HFF-Myc (cell line): ENCODE measurements around the gene GABRB2.
A peak's percentile ranks its signal among the peaks of the same experiment; 100 is the strongest.
"Not testable (repeated sequence)": the region's sequence is repeated elsewhere in the genome, so short reads cannot be mapped to it uniquely, and the experiment has no call there.

Experiments
- DNase-seq: peaks from one replicate; pipeline ENCODE4 v3.0.0-alpha.2; 2011; ENCODE audit warnings: low read depth; ENCODE audit errors: extremely low read depth
- H3K4me3 ChIP-seq: replicated peaks from 2 replicates; pipeline ENCODE4 v1.5.1; 2011; ENCODE audit warnings: low read depth, mild to moderate bottlenecking, control low read depth, low read length
- CTCF ChIP-seq: IDR thresholded peaks from 2 replicates; pipeline ENCODE4 v1.5.1; 2012; ENCODE audit warnings: mild to moderate bottlenecking, low read depth, low read length, control low read depth; ENCODE audit errors: missing control alignments

GABRB2 gene

GRCh38 chr5:161544350-161544765 lies 2.2 kb downstream of the GABRB2 start:
- DNase-seq, result no peak
- H3K4me3 ChIP-seq, result no peak overlapping the region
- TF ChIP-seq CTCF, result peak; percentile 81

GRCh38 chr5:161539016-161539415 lies 7.5 kb downstream of the GABRB2 start:
- no peak for TF ChIP-seq CTCF
- no peak for DNase-seq

GRCh38 chr5:161535762-161536161 lies 10.8 kb downstream of the GABRB2 start:
- no peak for TF ChIP-seq CTCF
- DNase-seq, result no peak

More at GRCh38 chr5:161539016-161539415, 7.5 kb downstream of the GABRB2 start:
- no peak overlapping the region for H3K4me3 ChIP-seq

GRCh38 chr5:161530700-161531099 lies 15.8 kb downstream of the GABRB2 start:
- no peak for DNase-seq
- no peak overlapping the region for H3K4me3 ChIP-seq
- no peak for TF ChIP-seq CTCF

More at GRCh38 chr5:161535762-161536161, 10.8 kb downstream of the GABRB2 start:
- H3K4me3 ChIP-seq, result no peak overlapping the region

GRCh38 chr5:161513942-161514341 lies 32.6 kb downstream of the GABRB2 start:
- no peak overlapping the region for H3K4me3 ChIP-seq
- no peak for DNase-seq
- TF ChIP-seq CTCF, result no peak

GRCh38 chr5:161507591-161507990 lies 38.9 kb downstream of the GABRB2 start:
- no peak for TF ChIP-seq CTCF
- no peak for DNase-seq
- no peak overlapping the region for H3K4me3 ChIP-seq

GRCh38 chr5:161505160-161505559 lies 41.4 kb downstream of the GABRB2 start:
- not testable (repeated sequence) for DNase-seq

More at GRCh38 chr5:161505160-161505559, 41.4 kb downstream of the GABRB2 start:
- H3K4me3 ChIP-seq, result not testable (repeated sequence)
